OCI-LY1 (cell line): Measurements from ENCODE around the gene CXXC5.

Experiments used
- CTCF ChIP-seq: fragments of 200-600 bp; sonication (generic), shearing (Covaris generic); IDR thresholded peaks from 2 replicates; pipeline ENCODE4 v1.5.1; 2017; ENCODE audit warnings: mild to moderate bottlenecking, antibody characterized with exemption, low read length, moderate library complexity, mixed read lengths
- EZH2 ChIP-seq: fragments of 200-600 bp; sonication (generic), shearing (Covaris generic); IDR thresholded peaks from 2 replicates; pipeline ENCODE4 v1.8.0; 2017; ENCODE audit warnings: borderline replicate concordance, mixed run types, mild to moderate bottlenecking, antibody characterized with exemption, low read length, moderate library complexity, mixed read lengths

- TF ChIP-seq CTCF (no peak), EZH2 (no peak)
Observed at GRCh38 chr5:139638736-139639618, 9.2 kb upstream of the CXXC5 start.
